Transverse colon (tissue), 4 donors: Measurements from ENCODE around the gene DHX34. TPM values are rescaled to one million over a fixed set of nuclear protein-coding genes. Genes with fewer than 3 reads are reported as not detected.
A peak's percentile ranks its signal among the peaks of the same experiment; 100 is the strongest.

Experiments
- DNase-seq: peaks from one replicate; pipeline ENCODE4 v3.0.0-alpha.2; 2019
- H3K27ac ChIP-seq, 4 donors: fragments of 200-600 bp; sonication (generic); 2 replicates each; pipeline ENCODE4 v1.5.1; 2016 to 2018; ENCODE audit warnings: inconsistent platforms in 4 of 4
- H3K27me3 ChIP-seq: fragments of 200-600 bp; sonication (generic); 2 replicates; pipeline ENCODE4 v1.5.1; 2017; ENCODE audit warnings: inconsistent platforms
- H3K36me3 ChIP-seq, 4 donors: fragments of 200-600 bp; sonication (generic); 2 replicates each; pipeline ENCODE4 v1.5.1; 2017 to 2019; ENCODE audit warnings: inconsistent platforms in 4 of 4
- H3K4me1 ChIP-seq, 4 donors: fragments of 200-600 bp; sonication (generic); 2 replicates each; pipeline ENCODE4 v1.5.1; 2017 to 2020; ENCODE audit warnings: inconsistent platforms in 4 of 4
- H3K4me3 ChIP-seq, 4 donors: fragments of 200-600 bp; sonication (generic); 1 replicate in 1 of 4; 2 replicates in 3 of 4; pipeline versions ENCODE4 v1.5.1 to v1.6.1; 2017 to 2019; ENCODE audit warnings: inconsistent platforms in 4 of 4
- H3K9me3 ChIP-seq, 2 donors: fragments of 200-600 bp; sonication (generic); 2 replicates each; pipeline ENCODE4 v1.5.1; 2017 to 2019; ENCODE audit warnings: inconsistent platforms in 2 of 2
- EP300 ChIP-seq: sonication (generic); formaldehyde crosslinking; IDR thresholded peaks from one replicate; pipeline ENCODE4 v1.6.1; 2017; ENCODE audit warnings: antibody characterized with exemption, low read depth
- POLR2A ChIP-seq: fragments of 450-650 bp; IDR thresholded peaks from one replicate; pipeline ENCODE4 v1.6.1; 2016; ENCODE audit warnings: antibody characterized with exemption, mild to moderate bottlenecking, moderate library complexity
- POLR2AphosphoS5 ChIP-seq, 3 donors: sonication (generic); formaldehyde crosslinking; IDR thresholded peaks; one replicate each; pipeline ENCODE4 v1.6.1; 2016; ENCODE audit warnings: antibody characterized with exemption in 3 of 3
- WGBS, 2 donors: methylation state at CpG; one replicate each; pipeline ENCODE4 v1.1.5; 2018; ENCODE audit warnings: low coverage in 1 of 2; 5-methylcytosine and 5-hydroxymethylcytosine counted together
- in situ Hi-C, 4 donors: fragments of 200-750 bp; cut with MboI; loops; one replicate each; pipeline versions ENCODE4 v1.15.0 to v1.15.1; 2017; ENCODE audit warnings: low sequenced_read_pairs in 3 of 4, low pct_ligation_motif_present in 1 of 4, low pct_unique_long_range_greater_than_20kb in 1 of 4
- intact Hi-C: fragments of 100-400 bp; cut with DNase I; formaldehyde crosslinking; loops from one replicate; pipeline ENCODE4 v1.15.1; 2023; ENCODE audit warnings: low total_unique reads
- total RNA-seq, 4 donors: library from RNA; depleted of rRNA; stranded (reverse); fragments of >200 nt; gene quantifications; one replicate each; pipeline ENCODE4 v1.1.0, GENCODE V29; 2016
- TF ChIP-seq, protein P1 (sequence below), 5 experiments: fragments of 200-600 bp in 3 of 5; fragments of 450-650 bp in 2 of 5; sonication (generic) in 3 of 5; IDR thresholded peaks; 1 replicate in 2 of 5; 2 replicates in 3 of 5; pipeline ENCODE4 v1.5.1; 2016 to 2017; ENCODE audit warnings: antibody characterized with exemption in 5 of 5, inconsistent platforms in 3 of 5, mild to moderate bottlenecking in 2 of 5, moderate library complexity in 1 of 5

DHX34 gene
- total RNA-seq, 4 donors from 2014 or later = 12.4 to 30.3 (median 21.3) TPM

- no peak for DNase-seq
- Histone ChIP-seq H3K27me3 (no peaks in the 10 kb centered on the region), H3K27ac (no peak overlapping the region), H3K4me3 (no peak overlapping the region), H3K36me3 (peaks cover 0 to 8% (median 4%) of the 10 kb centered on the region in 4 donors), H3K9me3 (no peaks in the 10 kb centered on the region), H3K4me1 (peaks cover 4 to 19% (median 10%) of the 10 kb centered on the region in 4 donors)
- in situ Hi-C loops = no loop called here
- WGBS, 2 donors = 84 to 100% methylated on average over 1 to 6 of the region's 6 CpGs
- TF ChIP-seq EP300 = no peak
- TF ChIP-seq POLR2A = no peak
- TF ChIP-seq, protein P1, sequence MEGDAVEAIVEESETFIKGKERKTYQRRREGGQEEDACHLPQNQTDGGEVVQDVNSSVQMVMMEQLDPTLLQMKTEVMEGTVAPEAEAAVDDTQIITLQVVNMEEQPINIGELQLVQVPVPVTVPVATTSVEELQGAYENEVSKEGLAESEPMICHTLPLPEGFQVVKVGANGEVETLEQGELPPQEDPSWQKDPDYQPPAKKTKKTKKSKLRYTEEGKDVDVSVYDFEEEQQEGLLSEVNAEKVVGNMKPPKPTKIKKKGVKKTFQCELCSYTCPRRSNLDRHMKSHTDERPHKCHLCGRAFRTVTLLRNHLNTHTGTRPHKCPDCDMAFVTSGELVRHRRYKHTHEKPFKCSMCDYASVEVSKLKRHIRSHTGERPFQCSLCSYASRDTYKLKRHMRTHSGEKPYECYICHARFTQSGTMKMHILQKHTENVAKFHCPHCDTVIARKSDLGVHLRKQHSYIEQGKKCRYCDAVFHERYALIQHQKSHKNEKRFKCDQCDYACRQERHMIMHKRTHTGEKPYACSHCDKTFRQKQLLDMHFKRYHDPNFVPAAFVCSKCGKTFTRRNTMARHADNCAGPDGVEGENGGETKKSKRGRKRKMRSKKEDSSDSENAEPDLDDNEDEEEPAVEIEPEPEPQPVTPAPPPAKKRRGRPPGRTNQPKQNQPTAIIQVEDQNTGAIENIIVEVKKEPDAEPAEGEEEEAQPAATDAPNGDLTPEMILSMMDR (IDR thresholded peaks at IDR 0.05) = no peak
- no peak for TF ChIP-seq POLR2AphosphoS5 (IDR thresholded peaks at IDR 0.05)
- intact Hi-C loops = no loop called here
Observed at GRCh38 chr19:47350630-47351029, 1.5 kb downstream of the DHX34 start.

DNA sequence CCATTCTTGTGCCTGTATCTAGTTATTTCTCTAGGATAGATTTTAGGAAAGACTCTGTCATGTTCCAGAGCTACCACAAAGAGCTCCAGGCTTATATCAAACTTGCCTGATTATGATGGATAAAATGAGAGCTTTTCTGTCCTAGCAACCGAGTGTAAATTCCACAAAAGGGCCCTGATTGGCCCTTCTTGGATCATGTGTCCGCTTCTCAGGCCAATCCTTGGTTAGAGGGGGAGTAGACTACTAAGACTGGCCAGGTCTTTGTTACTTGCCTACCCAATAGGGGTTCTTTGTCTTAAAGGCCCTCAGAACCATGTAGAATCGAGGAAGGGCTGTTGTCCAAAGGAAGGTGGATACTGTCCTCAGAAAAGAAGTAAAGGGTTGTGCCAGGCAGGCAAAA is 2.4 kb downstream of the DHX34 start:
- TF ChIP-seq POLR2AphosphoS5 (IDR thresholded peaks at IDR 0.05) = no peak
- TF ChIP-seq, protein P1 (IDR thresholded peaks at IDR 0.05) = no peak
- TF ChIP-seq EP300 = no peak
- no peak for TF ChIP-seq POLR2A
- no peaks in the 10 kb centered on the region for H3K27me3 ChIP-seq
- no peaks in the 10 kb centered on the region for H3K9me3 ChIP-seq
- H3K36me3 ChIP-seq = peaks cover 0 to 17% (median 5%) of the 10 kb centered on the region in 4 donors
- no peak overlapping the region for H3K4me3 ChIP-seq
- in situ Hi-C loops (no loop called here), intact Hi-C loops (no loop called here)
- no peak overlapping the region for H3K27ac ChIP-seq
- H3K4me1 ChIP-seq = peaks cover 4 to 19% (median 10%) of the 10 kb centered on the region in 4 donors
- WGBS, 2 donors = 84% methylated on average over 3 of the region's 3 CpGs; no CpG with 5 or more reads in 1 of the 2 donors
- no peak for DNase-seq

- no peak for DNase-seq
- TF ChIP-seq POLR2AphosphoS5 (IDR thresholded peaks at IDR 0.05) (no peak), EP300 (no peak), POLR2A (no peak)
- TF ChIP-seq, protein P1 (IDR thresholded peaks at IDR 0.05) = no peak
- no peak overlapping the region for H3K27ac ChIP-seq
- peaks cover 0 to 22% (median 8%) of the 10 kb centered on the region in 4 donors for H3K36me3 ChIP-seq
- in situ Hi-C loops = no loop called here
- H3K4me1 ChIP-seq = peaks cover 4 to 19% (median 10%) of the 10 kb centered on the region in 4 donors
- no peaks in the 10 kb centered on the region for H3K9me3 ChIP-seq
- intact Hi-C loops = no loop called here
- 54 to 60% methylated on average over 2 of the region's 2 CpGs for WGBS, 2 donors
- no peaks in the 10 kb centered on the region for H3K27me3 ChIP-seq
- H3K4me3 ChIP-seq = no peak overlapping the region
Observed at GRCh38 chr19:47352095-47352494, 3.0 kb downstream of the DHX34 start.

- Histone ChIP-seq H3K27me3 (no peaks in the 10 kb centered on the region), H3K4me3 (no peak overlapping the region), H3K9me3 (no peaks in the 10 kb centered on the region), H3K4me1 (peaks cover 4 to 19% (median 10%) of the 10 kb centered on the region in 4 donors), H3K27ac (no peak overlapping the region), H3K36me3 (peaks cover 0 to 35% (median 14%) of the 10 kb centered on the region in 4 donors)
- peak; percentile 74 for DNase-seq
- WGBS, 2 donors = 80% methylated on average over 24 of the region's 24 CpGs; no CpG with 5 or more reads in 1 of the 2 donors
- TF ChIP-seq POLR2A (no peak), POLR2AphosphoS5 (IDR thresholded peaks at IDR 0.05) (peak in 1 of 3 donors; percentile 27)
- in situ Hi-C loops = no loop called here
- intact Hi-C loops = no loop called here
Observed at GRCh38 chr19:47353307-47353712, 4.2 kb downstream of the DHX34 start.

- in situ Hi-C loops = no loop called here
- H3K4me1 ChIP-seq = no peaks in the 10 kb centered on the region
- peaks cover 0 to 51% (median 23%) of the 10 kb centered on the region in 4 donors for H3K36me3 ChIP-seq
- no peak for DNase-seq
- intact Hi-C loops = no loop called here
- 93 to 97% methylated on average over 5 to 6 of the region's 6 CpGs for WGBS, 2 donors
- H3K4me3 ChIP-seq = no peak overlapping the region
- H3K27me3 ChIP-seq = no peaks in the 10 kb centered on the region
- TF ChIP-seq EP300 (no peak), POLR2A (no peak), POLR2AphosphoS5 (IDR thresholded peaks at IDR 0.05) (no peak)
- TF ChIP-seq, protein P1 (IDR thresholded peaks at IDR 0.05) = no peak
- H3K27ac ChIP-seq = no peak overlapping the region
- no peaks in the 10 kb centered on the region for H3K9me3 ChIP-seq
Observed at GRCh38 chr19:47356900-47357299, 7.8 kb downstream of the DHX34 start.
